ENCODE data around the gene ZNF516.
A peak's percentile ranks its signal among the peaks of the same experiment; 100 is the strongest.

ZNF516 gene

GRCh38 chr18:76356666-76357065 lies 138.4 kb downstream of the ZNF516 start:
- H3K27ac ChIP-seq (ENCODE audit: low read depth, low read length): no peak overlapping the region
- H3K9ac ChIP-seq (ENCODE audit: low read length): no peak overlapping the region
- H3K9me3 ChIP-seq (ENCODE audit: low read length): no peaks in the 10 kb centered on the region
- no peaks in the 10 kb centered on the region for H3K27me3 ChIP-seq (ENCODE audit: control insufficient read depth in 1 of 2, insufficient read depth in 2 of 2, low read length in 2 of 2)
- no peak overlapping the region for H3K4me3 ChIP-seq (ENCODE audit: low read depth in 1 of 2, low read length in 2 of 2)
- H3K36me3 ChIP-seq (ENCODE audit: insufficient read depth, low read length): peaks cover 7% of the 10 kb centered on the region
- peaks cover 16% of the 10 kb centered on the region for H3K4me1 ChIP-seq (ENCODE audit: insufficient read depth, low read length)

GRCh38 chr18:76354348-76354747 lies 140.7 kb downstream of the ZNF516 start:
- peaks cover 21% of the 10 kb centered on the region for H3K4me1 ChIP-seq (ENCODE audit: insufficient read depth, low read length)
- no peak overlapping the region for H3K9ac ChIP-seq (ENCODE audit: low read length)
- H3K9me3 ChIP-seq (ENCODE audit: low read length): no peaks in the 10 kb centered on the region
- H3K27ac ChIP-seq (ENCODE audit: low read depth, low read length): no peak overlapping the region
- no peaks in the 10 kb centered on the region for H3K36me3 ChIP-seq (ENCODE audit: insufficient read depth, low read length)
- H3K27me3 ChIP-seq (ENCODE audit: control insufficient read depth in 1 of 2, insufficient read depth in 2 of 2, low read length in 2 of 2): no peaks in the 10 kb centered on the region
- H3K4me3 ChIP-seq (ENCODE audit: low read depth in 1 of 2, low read length in 2 of 2): no peak overlapping the region

GRCh38 chr18:76353500-76353899 lies 141.5 kb downstream of the ZNF516 start:
- Histone ChIP-seq H3K4me1 (ENCODE audit: insufficient read depth, low read length) (peaks cover 29% of the 10 kb centered on the region), H3K27me3 (ENCODE audit: control insufficient read depth in 1 of 2, insufficient read depth in 2 of 2, low read length in 2 of 2) (no peaks in the 10 kb centered on the region)

DNA sequence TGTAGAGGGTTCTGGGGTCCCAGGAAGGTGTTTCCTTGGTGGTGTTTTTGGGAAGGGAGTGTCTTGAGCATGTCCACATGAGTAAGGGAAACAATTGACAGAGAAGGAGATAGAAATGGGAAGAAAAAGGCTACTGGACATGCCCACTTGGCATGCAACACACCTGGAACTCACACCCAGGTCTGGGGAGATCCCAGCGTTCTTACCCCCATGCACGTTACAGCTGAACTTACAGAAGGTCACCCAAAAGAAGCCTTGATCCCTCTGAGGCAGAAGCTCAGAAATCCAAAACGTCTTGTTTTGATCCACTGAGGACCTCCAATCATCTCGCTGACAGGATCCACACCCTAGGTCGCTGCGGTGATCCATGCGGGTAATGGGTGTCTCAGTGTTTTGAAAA lies 142.0 kb downstream of the ZNF516 start:
- Histone ChIP-seq H3K4me1 (ENCODE audit: insufficient read depth, low read length) (peaks cover 34% of the 10 kb centered on the region), H3K4me3 (ENCODE audit: low read depth in 1 of 2, low read length in 2 of 2) (no peak overlapping the region), H3K36me3 (ENCODE audit: insufficient read depth, low read length) (no peaks in the 10 kb centered on the region), H3K9me3 (ENCODE audit: low read length) (no peaks in the 10 kb centered on the region), H3K27ac (ENCODE audit: low read depth, low read length) (no peak overlapping the region), H3K9ac (ENCODE audit: low read length) (no peak overlapping the region), H3K27me3 (ENCODE audit: control insufficient read depth in 1 of 2, insufficient read depth in 2 of 2, low read length in 2 of 2) (no peaks in the 10 kb centered on the region)

More at GRCh38 chr18:76353500-76353899, 141.5 kb downstream of the ZNF516 start:
- no peak overlapping the region for H3K9ac ChIP-seq (ENCODE audit: low read length)
- H3K9me3 ChIP-seq (ENCODE audit: low read length): no peaks in the 10 kb centered on the region
- no peak overlapping the region for H3K4me3 ChIP-seq (ENCODE audit: low read depth in 1 of 2, low read length in 2 of 2)
- no peak overlapping the region for H3K27ac ChIP-seq (ENCODE audit: low read depth, low read length)
- no peaks in the 10 kb centered on the region for H3K36me3 ChIP-seq (ENCODE audit: insufficient read depth, low read length)

- Histone ChIP-seq H3K4me3 (ENCODE audit: low read depth in 1 of 2, low read length in 2 of 2) (peak overlapping the region in 1 of 2 donors; percentile 54), H3K4me1 (ENCODE audit: insufficient read depth, low read length) (peaks cover 34% of the 10 kb centered on the region), H3K36me3 (ENCODE audit: insufficient read depth, low read length) (no peaks in the 10 kb centered on the region), H3K27ac (ENCODE audit: low read depth, low read length) (peak overlapping the region; percentile 47), H3K9me3 (ENCODE audit: low read length) (no peaks in the 10 kb centered on the region), H3K27me3 (ENCODE audit: control insufficient read depth in 1 of 2, insufficient read depth in 2 of 2, low read length in 2 of 2) (no peaks in the 10 kb centered on the region), H3K9ac (ENCODE audit: low read length) (peak overlapping the region; percentile 15)
Observed at GRCh38 chr18:76351961-76352581, 143.0 kb downstream of the ZNF516 start.

DNA sequence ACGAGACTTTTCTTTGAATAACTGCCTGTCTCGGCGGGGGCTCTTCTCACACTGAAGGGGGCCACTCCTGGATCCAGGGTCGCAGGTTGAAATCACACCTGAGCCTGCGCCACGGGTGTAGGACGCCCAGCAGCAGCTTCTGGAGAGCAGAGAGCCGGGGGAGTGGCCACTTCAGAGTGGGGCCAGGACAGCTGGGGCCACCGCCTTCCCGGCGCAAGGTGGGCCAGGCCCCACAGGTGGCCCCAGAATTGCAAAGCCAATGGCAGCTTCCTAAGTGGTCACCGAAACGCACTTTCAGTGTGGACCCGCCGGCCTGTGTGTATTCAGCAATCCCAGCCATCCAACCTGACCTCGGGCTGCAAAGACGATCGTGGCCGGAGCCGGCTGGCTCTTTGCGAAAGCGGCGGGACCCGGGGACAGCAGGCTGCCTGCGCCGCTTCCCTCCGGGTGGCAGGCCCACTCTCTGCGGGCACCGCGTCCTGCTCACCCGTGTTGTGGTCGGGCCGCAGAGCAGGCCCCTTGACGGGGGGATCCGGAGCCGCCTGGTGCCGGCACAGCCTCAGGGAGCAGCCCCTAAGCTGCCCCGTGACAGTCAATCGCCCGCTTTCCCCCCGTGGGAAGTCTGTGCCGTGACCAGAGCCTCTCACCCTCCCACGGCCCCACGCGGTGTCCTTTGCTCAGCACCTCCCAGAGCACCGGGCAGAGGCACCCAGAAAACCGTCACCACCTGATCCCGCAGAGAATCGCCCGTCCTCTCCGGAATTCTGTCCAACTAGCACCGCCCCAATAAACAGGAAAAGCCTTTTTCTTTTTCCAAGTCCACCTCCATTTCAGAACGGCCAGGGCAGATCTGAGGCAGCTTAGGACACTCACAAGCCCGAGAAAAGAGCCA lies 144.7 kb downstream of the ZNF516 start:
- H3K27ac ChIP-seq (ENCODE audit: low read depth, low read length): peak overlapping the region; percentile 37
- H3K36me3 ChIP-seq (ENCODE audit: insufficient read depth, low read length): no peaks in the 10 kb centered on the region
- H3K4me3 ChIP-seq (ENCODE audit: low read depth in 1 of 2, low read length in 2 of 2): no peak overlapping the region
- no peaks in the 10 kb centered on the region for H3K27me3 ChIP-seq (ENCODE audit: control insufficient read depth in 1 of 2, insufficient read depth in 2 of 2, low read length in 2 of 2)
- no peak overlapping the region for H3K9ac ChIP-seq (ENCODE audit: low read length)
- no peaks in the 10 kb centered on the region for H3K9me3 ChIP-seq (ENCODE audit: low read length)
- peaks cover 34% of the 10 kb centered on the region for H3K4me1 ChIP-seq (ENCODE audit: insufficient read depth, low read length)

DNA sequence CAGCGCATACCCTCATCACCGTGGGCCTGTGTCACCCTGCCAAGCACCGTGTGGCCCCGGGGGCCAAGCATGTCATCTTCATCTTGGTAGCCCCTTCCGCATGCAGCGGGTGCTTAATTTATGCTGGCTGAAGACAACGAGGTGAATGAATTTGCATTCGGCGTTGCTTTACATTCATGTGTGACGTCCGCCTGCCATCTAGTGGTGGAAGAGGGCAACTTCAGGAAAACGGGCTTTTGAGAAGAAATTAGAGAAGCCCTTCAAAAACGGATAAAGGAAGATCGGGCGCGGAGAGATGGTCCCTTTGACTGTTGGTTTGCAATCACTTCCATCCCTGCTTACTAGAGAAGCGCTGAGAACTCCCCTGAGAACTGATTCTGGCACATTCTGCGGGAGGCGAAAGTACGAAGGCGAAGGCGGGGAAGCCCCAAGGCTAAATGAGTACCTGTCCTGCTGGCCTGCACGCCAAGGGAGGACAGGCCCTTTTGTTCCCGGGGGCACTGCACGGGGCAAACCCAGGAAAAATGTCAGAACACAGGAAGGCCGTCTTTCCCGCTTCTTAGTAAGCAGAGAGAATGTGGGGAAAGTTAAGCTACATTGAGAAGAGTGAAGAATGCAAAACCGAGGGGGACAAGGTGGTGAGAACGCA lies 145.9 kb downstream of the ZNF516 start:
- Histone ChIP-seq H3K27me3 (ENCODE audit: control insufficient read depth in 1 of 2, insufficient read depth in 2 of 2, low read length in 2 of 2) (no peaks in the 10 kb centered on the region), H3K36me3 (ENCODE audit: insufficient read depth, low read length) (no peaks in the 10 kb centered on the region), H3K9ac (ENCODE audit: low read length) (no peak overlapping the region), H3K4me3 (ENCODE audit: low read depth in 1 of 2, low read length in 2 of 2) (no peak overlapping the region), H3K27ac (ENCODE audit: low read depth, low read length) (no peak overlapping the region), H3K4me1 (ENCODE audit: insufficient read depth, low read length) (peaks cover 29% of the 10 kb centered on the region), H3K9me3 (ENCODE audit: low read length) (no peaks in the 10 kb centered on the region)

DNA sequence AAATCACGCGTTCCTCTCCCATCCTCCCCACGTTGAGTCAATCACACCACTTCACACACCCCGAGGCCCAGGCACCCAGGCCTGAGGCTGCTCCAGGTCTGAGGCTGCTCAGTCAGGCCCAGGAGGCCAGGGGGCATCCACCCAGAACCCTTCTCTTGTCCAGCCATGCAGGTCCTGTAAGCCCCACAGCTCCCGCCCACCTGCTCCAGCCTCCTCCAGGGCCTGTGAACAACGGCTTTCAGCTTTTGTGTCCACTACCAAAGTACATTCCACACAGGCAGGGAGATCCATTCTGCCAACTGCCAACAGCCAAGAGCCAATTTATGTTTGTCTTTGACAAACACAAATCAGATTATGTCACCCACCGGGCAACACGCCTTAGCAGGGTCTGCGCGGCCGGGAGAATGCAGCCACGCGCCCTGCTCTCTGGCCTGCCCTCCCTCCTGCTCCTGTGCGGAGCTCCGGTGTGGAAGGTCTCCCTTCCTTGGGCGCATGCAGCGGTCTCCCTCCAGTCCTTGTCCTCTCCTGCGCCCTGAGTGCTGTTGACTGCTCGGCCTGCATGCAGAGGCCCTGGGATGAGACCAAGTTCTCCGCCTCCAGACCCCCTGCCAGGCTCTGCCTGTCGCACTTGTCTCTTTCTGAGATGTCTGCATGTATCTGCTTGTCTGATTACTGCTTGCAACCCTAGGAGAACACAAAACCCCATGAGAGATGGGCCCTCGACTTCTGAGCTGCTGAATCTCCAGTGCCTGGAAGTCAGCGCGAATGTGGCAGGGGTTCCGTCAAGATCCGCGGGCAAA lies 146.6 kb downstream of the ZNF516 start:
- H3K27me3 ChIP-seq (ENCODE audit: control insufficient read depth in 1 of 2, insufficient read depth in 2 of 2, low read length in 2 of 2): no peaks in the 10 kb centered on the region
- H3K27ac ChIP-seq (ENCODE audit: low read depth, low read length): no peak overlapping the region
- no peak overlapping the region for H3K4me3 ChIP-seq (ENCODE audit: low read depth in 1 of 2, low read length in 2 of 2)
- no peaks in the 10 kb centered on the region for H3K9me3 ChIP-seq (ENCODE audit: low read length)
- peaks cover 28% of the 10 kb centered on the region for H3K4me1 ChIP-seq (ENCODE audit: insufficient read depth, low read length)
- H3K36me3 ChIP-seq (ENCODE audit: insufficient read depth, low read length): no peaks in the 10 kb centered on the region
- H3K9ac ChIP-seq (ENCODE audit: low read length): no peak overlapping the region

DNA sequence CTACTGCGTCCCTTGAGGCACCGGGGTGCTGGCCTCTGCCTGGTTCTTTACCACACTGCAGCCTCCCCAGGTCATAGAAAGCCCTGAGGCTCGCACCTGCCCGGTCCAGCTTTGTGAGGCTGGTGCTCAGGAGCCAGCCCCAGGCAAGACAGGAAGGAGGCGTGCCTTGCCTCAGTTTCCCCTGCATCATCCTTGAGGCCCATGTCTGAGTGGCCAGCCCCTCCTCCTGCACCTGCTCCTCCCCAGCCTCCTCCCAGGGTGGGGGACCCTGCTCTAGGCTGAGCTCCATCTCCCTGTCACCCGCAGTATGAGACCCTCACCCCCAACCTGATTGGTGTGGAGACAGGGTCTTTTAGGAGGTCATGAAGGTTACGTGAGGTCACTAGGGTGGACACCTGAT lies 147.7 kb downstream of the ZNF516 start:
- H3K9me3 ChIP-seq (ENCODE audit: low read length): no peaks in the 10 kb centered on the region
- H3K9ac ChIP-seq (ENCODE audit: low read length): no peak overlapping the region
- no peak overlapping the region for H3K4me3 ChIP-seq (ENCODE audit: low read depth in 1 of 2, low read length in 2 of 2)
- H3K27me3 ChIP-seq (ENCODE audit: control insufficient read depth in 1 of 2, insufficient read depth in 2 of 2, low read length in 2 of 2): no peaks in the 10 kb centered on the region
- H3K4me1 ChIP-seq (ENCODE audit: insufficient read depth, low read length): peaks cover 22% of the 10 kb centered on the region
- H3K27ac ChIP-seq (ENCODE audit: low read depth, low read length): no peak overlapping the region
- H3K36me3 ChIP-seq (ENCODE audit: insufficient read depth, low read length): no peaks in the 10 kb centered on the region

GRCh38 chr18:76346490-76347130 lies 148.4 kb downstream of the ZNF516 start:
- H3K36me3 ChIP-seq (ENCODE audit: insufficient read depth, low read length): no peaks in the 10 kb centered on the region
- H3K9me3 ChIP-seq (ENCODE audit: low read length): no peaks in the 10 kb centered on the region
- H3K4me1 ChIP-seq (ENCODE audit: insufficient read depth, low read length): peaks cover 17% of the 10 kb centered on the region
- no peak overlapping the region for H3K27ac ChIP-seq (ENCODE audit: low read depth, low read length)
- no peak overlapping the region for H3K9ac ChIP-seq (ENCODE audit: low read length)
- H3K27me3 ChIP-seq (ENCODE audit: control insufficient read depth in 1 of 2, insufficient read depth in 2 of 2, low read length in 2 of 2): no peaks in the 10 kb centered on the region
- H3K4me3 ChIP-seq (ENCODE audit: low read depth in 1 of 2, low read length in 2 of 2): no peak overlapping the region
